ENCODE measurements around the gene ZMYM3.

ZMYM3 gene

GRCh38 chrX:71253253-71254091 lies 468 bp downstream of the ZMYM3 start:
- no peak for DNase-seq (ENCODE audit: low read depth in 2 of 2)

- DNase-seq (ENCODE audit: low read depth in 2 of 2) = no peak
Measured at GRCh38 chrX:71252221-71252620, 1.7 kb downstream of the ZMYM3 start.

- peak in 1 of 2 donors; percentile 32 for DNase-seq (ENCODE audit: low read depth in 2 of 2)
Measured at GRCh38 chrX:71251466-71251973, 2.4 kb downstream of the ZMYM3 start.

DNA sequence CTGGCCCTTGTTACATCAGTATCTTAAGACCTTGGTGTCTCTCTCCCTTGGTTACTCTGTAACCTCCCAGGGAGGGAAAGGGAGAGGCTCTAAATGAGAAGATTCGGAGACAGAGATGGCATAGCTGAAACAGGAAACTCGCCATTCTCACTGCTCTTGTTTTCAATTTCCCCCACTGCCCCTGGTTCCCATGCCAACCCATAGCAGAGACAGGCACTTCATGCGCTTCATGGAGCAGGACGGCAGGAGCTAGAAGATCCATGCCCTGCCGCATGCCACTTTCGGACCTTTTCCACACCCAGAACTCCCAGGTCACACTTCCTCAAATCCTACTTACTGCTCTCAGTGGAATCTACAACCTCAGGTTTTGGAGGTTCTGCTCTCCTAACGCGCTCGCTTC lies 3.1 kb downstream of the ZMYM3 start:
- DNase-seq (ENCODE audit: low read depth in 2 of 2) = no peak

GRCh38 chrX:71245159-71245558 lies 8.8 kb downstream of the ZMYM3 start:
- DNase-seq (ENCODE audit: low read depth in 2 of 2) = no peak

DNA sequence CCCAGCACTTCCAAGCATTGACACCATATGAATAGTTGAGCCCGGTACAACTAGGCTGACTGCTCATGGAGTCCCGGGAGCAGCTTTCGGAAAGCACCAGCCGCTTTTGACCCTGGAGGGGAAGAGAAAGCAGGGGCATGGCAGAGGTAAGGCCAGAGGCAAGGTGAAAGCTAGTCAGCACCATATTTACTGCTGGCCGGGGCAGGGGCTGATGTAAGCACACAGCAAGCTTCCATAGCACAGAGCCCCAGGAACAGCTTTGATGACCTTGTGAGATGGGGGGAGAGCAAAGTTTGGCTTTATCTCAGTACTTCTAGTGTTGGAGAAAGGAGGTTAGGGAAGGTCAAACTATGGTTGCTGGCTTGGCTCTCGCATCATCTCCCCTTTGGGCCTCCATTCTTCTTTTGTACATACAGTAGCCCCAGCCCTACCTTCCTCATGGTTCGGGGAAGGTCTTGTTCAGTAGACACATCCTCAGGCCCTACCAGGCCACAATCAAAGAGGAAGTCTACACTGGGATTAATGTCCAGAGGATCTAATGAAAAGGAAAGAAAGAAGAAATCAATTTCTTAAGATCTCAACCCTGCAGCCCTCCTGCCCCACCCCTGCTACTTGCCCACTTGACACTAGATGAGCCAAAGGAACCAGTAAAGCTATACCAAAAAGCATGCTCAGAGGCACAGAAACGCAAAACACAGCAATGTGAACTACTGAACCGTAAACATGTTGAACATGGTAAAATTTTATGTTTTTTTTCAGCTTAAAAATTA lies 9.4 kb downstream of the ZMYM3 start:
- no peak for DNase-seq (ENCODE audit: low read depth in 2 of 2)

- no peak for DNase-seq (ENCODE audit: low read depth in 2 of 2)
Measured at GRCh38 chrX:71241301-71241700, 12.6 kb downstream of the ZMYM3 start.

GRCh38 chrX:71239781-71240180 lies 14.2 kb downstream of the ZMYM3 start:
- no peak for DNase-seq (ENCODE audit: low read depth in 2 of 2)

- DNase-seq (ENCODE audit: low read depth in 2 of 2) = no peak
Measured at GRCh38 chrX:71236836-71237235, 17.1 kb downstream of the ZMYM3 start.

DNA sequence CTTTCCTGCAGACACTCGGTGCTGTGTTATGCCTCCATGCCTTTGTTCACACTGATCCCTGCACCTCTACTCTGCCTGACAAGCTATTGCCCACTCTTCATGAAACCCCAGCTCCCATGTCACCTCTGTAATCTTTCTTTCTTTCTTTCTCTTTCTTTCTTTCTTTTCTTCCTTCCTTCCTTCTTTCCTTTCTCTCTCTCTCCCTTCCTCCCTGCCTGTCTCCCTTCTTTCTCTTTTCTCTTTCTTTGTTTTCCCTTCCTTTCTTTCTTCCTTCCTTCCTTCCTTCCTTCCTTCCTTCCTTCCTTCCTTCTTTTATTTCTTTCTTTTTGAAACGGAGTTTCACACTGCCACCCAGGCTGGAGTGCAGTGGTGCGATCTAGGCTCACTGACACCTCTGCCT lies 18.5 kb downstream of the ZMYM3 start:
- no peak for DNase-seq (ENCODE audit: low read depth in 2 of 2)

GRCh38 chrX:71228063-71228642 lies 25.8 kb downstream of the ZMYM3 start:
- DNase-seq (ENCODE audit: low read depth in 2 of 2) = no peak

GRCh38 chrX:71227370-71228062 lies 26.4 kb downstream of the ZMYM3 start:
- DNase-seq (ENCODE audit: low read depth in 2 of 2) = no peak

DNA sequence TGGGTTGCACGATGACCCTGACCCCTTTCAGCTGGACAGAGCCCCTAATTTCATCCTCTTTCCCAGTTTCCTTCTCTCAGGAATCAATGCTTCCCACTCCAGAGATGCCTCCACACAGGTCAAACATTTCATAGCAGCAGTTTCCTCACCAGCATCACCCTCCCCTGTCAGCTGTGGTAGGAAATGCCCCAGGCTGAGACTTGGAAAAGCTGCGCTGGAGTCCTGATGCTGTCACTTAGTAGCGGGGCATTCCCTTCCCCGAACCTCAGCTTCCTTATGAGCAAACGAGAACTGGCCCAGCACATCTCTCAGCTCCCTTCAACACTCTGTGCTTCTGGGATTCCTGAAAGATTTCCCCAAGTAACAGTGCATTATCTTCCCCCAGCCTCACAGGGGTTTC lies 28.3 kb downstream of the ZMYM3 start:
- DNase-seq (ENCODE audit: low read depth in 2 of 2) = no peak

- no peak for DNase-seq (ENCODE audit: low read depth in 2 of 2)
Measured at GRCh38 chrX:71225009-71225408, 28.9 kb downstream of the ZMYM3 start.

DNA sequence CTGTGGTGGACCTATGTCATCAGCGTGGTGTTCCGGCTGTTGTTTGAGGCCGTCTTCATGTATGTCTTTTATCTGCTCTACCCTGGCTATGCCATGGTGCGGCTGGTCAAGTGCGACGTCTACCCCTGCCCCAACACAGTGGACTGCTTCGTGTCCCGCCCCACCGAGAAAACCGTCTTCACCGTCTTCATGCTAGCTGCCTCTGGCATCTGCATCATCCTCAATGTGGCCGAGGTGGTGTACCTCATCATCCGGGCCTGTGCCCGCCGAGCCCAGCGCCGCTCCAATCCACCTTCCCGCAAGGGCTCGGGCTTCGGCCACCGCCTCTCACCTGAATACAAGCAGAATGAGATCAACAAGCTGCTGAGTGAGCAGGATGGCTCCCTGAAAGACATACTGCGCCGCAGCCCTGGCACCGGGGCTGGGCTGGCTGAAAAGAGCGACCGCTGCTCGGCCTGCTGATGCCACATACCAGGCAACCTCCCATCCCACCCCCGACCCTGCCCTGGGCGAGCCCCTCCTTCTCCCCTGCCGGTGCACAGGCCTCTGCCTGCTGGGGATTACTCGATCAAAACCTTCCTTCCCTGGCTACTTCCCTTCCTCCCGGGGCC lies 29.7 kb downstream of the ZMYM3 start:
- DNase-seq (ENCODE audit: low read depth in 2 of 2) = no peak

DNA sequence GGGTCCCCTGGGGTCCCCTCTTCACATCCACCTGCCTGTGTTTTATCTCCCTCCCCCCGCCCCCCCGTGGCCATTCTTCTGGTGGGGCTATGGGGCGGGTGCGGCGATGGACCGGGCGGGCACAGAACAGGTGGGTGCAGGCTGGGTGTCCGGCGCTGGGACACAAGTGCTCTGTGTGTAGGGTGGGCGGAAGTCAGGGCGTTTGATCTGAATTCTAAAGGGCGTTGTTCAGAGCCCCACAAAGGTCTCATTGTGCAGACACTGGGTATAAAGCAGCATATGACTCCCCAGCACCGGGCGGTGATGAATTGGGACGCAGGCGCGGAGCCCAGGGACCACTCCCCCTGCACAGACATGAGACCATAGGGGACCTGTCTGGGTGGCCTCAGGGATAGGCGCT lies 31.0 kb downstream of the ZMYM3 start, which contains the start of gene GJB1:
TSS of gene GJB1 (plus strand) at position 296 of the 400 bp plus-strand sequence. CDS start 484 bp downstream, outside the sequence.
- no peak for DNase-seq (ENCODE audit: low read depth in 2 of 2)

- no peak for DNase-seq (ENCODE audit: low read depth in 2 of 2)
Measured at GRCh38 chrX:71221145-71221544, 32.8 kb downstream of the ZMYM3 start.

DNA sequence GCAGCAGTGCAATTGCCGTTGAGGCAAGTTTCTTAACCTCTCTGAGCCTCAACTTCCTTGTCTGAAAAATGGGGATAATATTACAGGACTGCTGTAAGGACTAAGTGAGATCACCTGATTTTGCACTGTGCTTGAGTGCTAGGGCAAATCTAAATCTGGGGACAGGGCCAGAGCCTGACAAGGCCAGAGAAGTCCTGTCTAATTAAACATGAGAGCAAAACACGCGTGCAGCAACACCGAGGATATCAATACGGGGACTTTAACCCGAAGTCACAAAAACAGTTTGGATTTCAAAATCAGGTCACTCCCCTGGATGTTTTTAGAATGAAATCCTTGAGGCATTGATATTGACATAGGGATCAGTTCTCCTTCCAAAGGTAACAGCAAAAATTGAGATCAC lies 36.6 kb downstream of the ZMYM3 start:
- no peak for DNase-seq (ENCODE audit: low read depth in 2 of 2)

DNA sequence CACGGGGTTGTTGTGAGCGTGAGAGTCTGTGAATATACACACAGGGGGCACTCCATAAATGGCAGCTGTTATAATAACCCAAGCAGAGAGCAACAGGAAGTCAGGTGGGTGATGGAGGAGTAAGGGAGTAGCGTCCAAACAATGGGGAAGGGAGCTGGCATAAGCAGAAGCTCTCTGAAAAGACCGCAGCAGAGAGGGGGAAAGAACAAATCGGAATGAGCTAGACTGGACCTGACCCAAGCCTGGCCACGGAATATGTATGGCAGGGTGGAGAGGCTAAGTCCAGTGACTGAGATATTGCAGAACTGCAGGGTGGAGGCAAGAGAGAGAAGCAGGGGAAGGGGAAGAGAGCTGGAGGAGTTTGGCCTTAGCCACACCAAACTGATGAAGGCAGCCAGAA lies 37.5 kb downstream of the ZMYM3 start:
- DNase-seq (ENCODE audit: low read depth in 2 of 2) = no peak

GRCh38 chrX:71215338-71215912 lies 38.5 kb downstream of the ZMYM3 start:
- DNase-seq (ENCODE audit: low read depth in 2 of 2) = no peak
